Mesenteric fat pad (tissue), 1 donor: Measurements from ENCODE around the gene TBC1D17. TPM values are rescaled to one million over a fixed set of nuclear protein-coding genes. Genes with fewer than 3 reads are reported as not detected.

Experiments used
- DNase-seq: peaks from one replicate; pipeline ENCODE4 v3.0.0-alpha.2; 2020; ENCODE audit warnings: low spot score
- microRNA-seq: library from miRNA; unstranded; fragments of <30 nt; microRNA quantifications from one replicate; pipeline ENCODE4 v1.2.0, GENCODE V29; 2020; ENCODE audit warnings: borderline number of aligned reads
- total RNA-seq: library from RNA; stranded (reverse); fragmentation: NEBNext Ultra II Directional; extraction: Animal tissue kit (Norgen Biotek cat#: 25700); gene quantifications from one replicate; pipeline ENCODE4 v1.2.1, GENCODE V29; 2021
- donor health status: DM: yes; HTN: yes; CAD: no.

TBC1D17 gene
- total RNA-seq, 1 donor from 2014 or later, result 39.9 TPM

GRCh38 chr19:49933643-49934042, 56.1 kb downstream of the TBC1D17 start:
- DNase-seq, result no peak

- no peak for DNase-seq
Observed at GRCh38 chr19:49936549-49936948, 59.0 kb downstream of the TBC1D17 start.

GRCh38 chr19:49937750-49938381, 60.4 kb downstream of the TBC1D17 start:
- peak; percentile 95 for DNase-seq

Small RNA genes lying within 50 kb of the gene (microRNA-seq; reads per million reads assigned to microRNA genes)
- gene MIR4749 (not detected), gene MIR4750 (not detected), gene MIR6800 (not detected)

Other genes starting within 250 kb of the TBC1D17 start
- gene RRAS, start 237.6 kb upstream of the TBC1D17 start, total RNA-seq, result 107 TPM
- 64.3 TPM for gene SCAF1, start 235.5 kb upstream of the TBC1D17 start, total RNA-seq
- 46.7 TPM for gene IRF3, start 211.8 kb upstream of the TBC1D17 start, total RNA-seq
- 10.7 TPM for gene BCL2L12, start 211.8 kb upstream of the TBC1D17 start, total RNA-seq
- 105 TPM for gene PRMT1, start 200.4 kb upstream of the TBC1D17 start, total RNA-seq
- 1.3 TPM for gene ADM5, start 188.1 kb upstream of the TBC1D17 start, total RNA-seq
- 7.2 TPM for gene CPT1C, start 186.6 kb upstream of the TBC1D17 start, total RNA-seq
- gene TSKS, start 114.4 kb upstream of the TBC1D17 start, total RNA-seq, result 1.0 TPM
- gene AP2A1, start 110.7 kb upstream of the TBC1D17 start, total RNA-seq, result 96.4 TPM
- 12.7 TPM for gene FUZ, start 64.4 kb upstream of the TBC1D17 start, total RNA-seq
- 40.4 TPM for gene MED25, start 59.4 kb upstream of the TBC1D17 start, total RNA-seq
- gene PTOV1, start 26.5 kb upstream of the TBC1D17 start, total RNA-seq, result 99.4 TPM
- 57.6 TPM for gene PNKP, start 10.1 kb upstream of the TBC1D17 start, total RNA-seq
- 38.8 TPM for gene AKT1S1, start 347 bp upstream of the TBC1D17 start, total RNA-seq
- gene IL4I1, start 19.2 kb downstream of the TBC1D17 start, total RNA-seq, result 2.3 TPM
- 46.1 TPM for gene ATF5, start 51.5 kb downstream of the TBC1D17 start, total RNA-seq
- gene NUP62, start 51.8 kb downstream of the TBC1D17 start, total RNA-seq, result 34.5 TPM
- gene SIGLEC11, start 83.5 kb downstream of the TBC1D17 start, total RNA-seq, result 3.0 TPM
- gene VRK3, start 147.7 kb downstream of the TBC1D17 start, total RNA-seq, result 27.5 TPM
- 6.8 TPM for gene ZNF473, start 148.3 kb downstream of the TBC1D17 start, total RNA-seq